ENCODE results near the gene GPC6. TPM values are rescaled to one million over a fixed set of nuclear protein-coding genes. Genes with fewer than 3 reads are reported as not detected.

The GPC6 gene
- total RNA-seq, 1 donor from 2014 or later = 18.7 TPM

GRCh38 chr13:93407551-93407950, 180.9 kb downstream of the GPC6 start:
- no peak overlapping the region for H3K4me3 ChIP-seq (ENCODE audit: low read depth, low read length)
- TF ChIP-seq, protein P1, sequence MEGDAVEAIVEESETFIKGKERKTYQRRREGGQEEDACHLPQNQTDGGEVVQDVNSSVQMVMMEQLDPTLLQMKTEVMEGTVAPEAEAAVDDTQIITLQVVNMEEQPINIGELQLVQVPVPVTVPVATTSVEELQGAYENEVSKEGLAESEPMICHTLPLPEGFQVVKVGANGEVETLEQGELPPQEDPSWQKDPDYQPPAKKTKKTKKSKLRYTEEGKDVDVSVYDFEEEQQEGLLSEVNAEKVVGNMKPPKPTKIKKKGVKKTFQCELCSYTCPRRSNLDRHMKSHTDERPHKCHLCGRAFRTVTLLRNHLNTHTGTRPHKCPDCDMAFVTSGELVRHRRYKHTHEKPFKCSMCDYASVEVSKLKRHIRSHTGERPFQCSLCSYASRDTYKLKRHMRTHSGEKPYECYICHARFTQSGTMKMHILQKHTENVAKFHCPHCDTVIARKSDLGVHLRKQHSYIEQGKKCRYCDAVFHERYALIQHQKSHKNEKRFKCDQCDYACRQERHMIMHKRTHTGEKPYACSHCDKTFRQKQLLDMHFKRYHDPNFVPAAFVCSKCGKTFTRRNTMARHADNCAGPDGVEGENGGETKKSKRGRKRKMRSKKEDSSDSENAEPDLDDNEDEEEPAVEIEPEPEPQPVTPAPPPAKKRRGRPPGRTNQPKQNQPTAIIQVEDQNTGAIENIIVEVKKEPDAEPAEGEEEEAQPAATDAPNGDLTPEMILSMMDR (conservative IDR thresholded peaks at IDR 0.05; ENCODE audit: low read depth, low read length) = no peak
- no peak for DNase-seq (ENCODE audit: low read depth)

DNA sequence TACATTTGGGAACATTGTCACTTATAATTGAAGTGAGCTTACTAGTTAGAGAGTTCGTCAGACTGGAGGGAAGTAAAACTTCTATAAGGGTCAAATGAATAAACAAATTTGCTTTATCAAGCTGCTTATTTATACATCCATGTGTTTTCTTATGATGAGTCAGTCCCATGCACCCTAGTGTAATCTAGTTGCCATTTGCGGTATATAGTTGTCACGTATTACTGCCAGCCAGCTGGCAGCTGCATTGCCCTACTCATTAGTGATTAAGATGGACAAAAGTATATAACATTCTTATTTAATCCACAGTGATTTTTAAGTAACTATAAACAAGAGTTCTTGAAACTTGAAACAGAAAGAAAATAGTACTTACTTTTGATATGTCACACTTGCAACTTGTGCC, 182.4 kb downstream of the GPC6 start:
- no peak overlapping the region for H3K4me3 ChIP-seq (ENCODE audit: low read depth, low read length)
- no peak for DNase-seq (ENCODE audit: low read depth)
- TF ChIP-seq, protein P1 (conservative IDR thresholded peaks at IDR 0.05; ENCODE audit: low read depth, low read length) = no peak

DNA sequence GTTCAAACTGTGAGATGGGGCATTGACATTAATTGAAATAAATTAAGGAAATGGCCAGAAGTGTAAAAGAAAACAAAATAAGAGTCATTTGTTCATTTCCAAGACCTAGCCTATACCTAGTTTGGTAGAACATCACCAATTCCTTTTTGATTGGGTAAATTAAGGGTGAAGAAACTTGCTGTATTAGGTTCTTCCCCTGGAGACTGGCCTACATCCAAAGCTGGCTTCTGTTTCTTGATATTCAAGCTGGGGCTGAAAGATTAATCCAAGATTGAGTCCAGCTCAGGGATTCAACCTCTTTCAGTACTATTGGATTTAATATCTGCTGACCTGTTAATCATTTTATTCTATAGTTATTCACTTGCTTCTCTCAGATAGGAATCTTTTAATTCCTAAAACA, 183.2 kb downstream of the GPC6 start:
- TF ChIP-seq, protein P1 (conservative IDR thresholded peaks at IDR 0.05; ENCODE audit: low read depth, low read length) = no peak
- no peak overlapping the region for H3K4me3 ChIP-seq (ENCODE audit: low read depth, low read length)
- no peak for DNase-seq (ENCODE audit: low read depth)

GRCh38 chr13:93411186-93411680, 184.6 kb downstream of the GPC6 start:
- TF ChIP-seq, protein P1 (conservative IDR thresholded peaks at IDR 0.05; ENCODE audit: low read depth, low read length) = no peak
- H3K4me3 ChIP-seq (ENCODE audit: low read depth, low read length) = no peak overlapping the region
- no peak for DNase-seq (ENCODE audit: low read depth)

- TF ChIP-seq, protein P1 (conservative IDR thresholded peaks at IDR 0.05; ENCODE audit: low read depth, low read length) = no peak
- no peak overlapping the region for H3K4me3 ChIP-seq (ENCODE audit: low read depth, low read length)
- DNase-seq (ENCODE audit: low read depth) = no peak
Measured at GRCh38 chr13:93412676-93413075, 186.1 kb downstream of the GPC6 start.

DNA sequence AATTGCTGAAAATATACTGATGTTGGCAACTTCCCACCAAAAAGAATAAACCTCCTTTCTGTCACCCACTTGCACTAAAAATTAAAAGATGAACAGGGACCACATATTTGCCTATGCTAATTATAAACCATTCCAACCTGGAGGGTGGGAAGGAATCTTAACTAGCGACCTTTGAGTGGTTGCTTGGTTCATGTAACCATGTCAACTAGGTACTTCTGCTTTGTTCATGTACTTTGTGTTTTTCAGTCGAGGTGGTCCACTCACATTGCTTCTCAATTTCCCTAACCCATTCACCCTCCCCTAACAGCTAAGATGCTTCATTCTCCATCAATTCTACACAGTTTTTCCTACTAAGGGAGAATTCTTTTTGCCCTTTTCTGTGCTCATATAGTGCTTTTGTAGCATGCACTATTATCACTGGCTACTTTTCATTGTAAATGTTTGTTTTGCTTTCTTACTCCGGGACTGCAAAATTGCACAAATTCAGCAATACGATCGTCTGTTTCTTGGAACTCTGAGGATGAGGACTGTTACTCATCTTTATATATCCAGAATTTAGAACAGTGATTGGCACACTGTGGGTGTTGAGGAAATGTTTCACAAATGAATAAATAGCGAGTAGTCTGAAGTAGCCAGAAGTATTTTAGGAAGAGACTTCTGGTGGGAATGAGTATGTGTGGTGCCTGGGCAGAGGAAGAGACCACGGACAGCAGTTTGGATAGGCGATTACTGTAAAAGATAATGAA, 187.5 kb downstream of the GPC6 start:
- H3K4me3 ChIP-seq (ENCODE audit: low read depth, low read length) = no peak overlapping the region
- TF ChIP-seq, protein P1 (conservative IDR thresholded peaks at IDR 0.05; ENCODE audit: low read depth, low read length) = no peak
- DNase-seq (ENCODE audit: low read depth) = no peak

Data from epithelial cell of proximal tubule (primary cell).